NCI-H748 treated with DMSO at 0.1 percent for 48 hours (cell line): Measurements from ENCODE around the gene PLIN4.

ENCODE experiments used
- DNase-seq: peaks from one replicate; lab custom pipeline; 2025; lab: John Stamatoyannopoulos, UW

The PLIN4 gene

DNA sequence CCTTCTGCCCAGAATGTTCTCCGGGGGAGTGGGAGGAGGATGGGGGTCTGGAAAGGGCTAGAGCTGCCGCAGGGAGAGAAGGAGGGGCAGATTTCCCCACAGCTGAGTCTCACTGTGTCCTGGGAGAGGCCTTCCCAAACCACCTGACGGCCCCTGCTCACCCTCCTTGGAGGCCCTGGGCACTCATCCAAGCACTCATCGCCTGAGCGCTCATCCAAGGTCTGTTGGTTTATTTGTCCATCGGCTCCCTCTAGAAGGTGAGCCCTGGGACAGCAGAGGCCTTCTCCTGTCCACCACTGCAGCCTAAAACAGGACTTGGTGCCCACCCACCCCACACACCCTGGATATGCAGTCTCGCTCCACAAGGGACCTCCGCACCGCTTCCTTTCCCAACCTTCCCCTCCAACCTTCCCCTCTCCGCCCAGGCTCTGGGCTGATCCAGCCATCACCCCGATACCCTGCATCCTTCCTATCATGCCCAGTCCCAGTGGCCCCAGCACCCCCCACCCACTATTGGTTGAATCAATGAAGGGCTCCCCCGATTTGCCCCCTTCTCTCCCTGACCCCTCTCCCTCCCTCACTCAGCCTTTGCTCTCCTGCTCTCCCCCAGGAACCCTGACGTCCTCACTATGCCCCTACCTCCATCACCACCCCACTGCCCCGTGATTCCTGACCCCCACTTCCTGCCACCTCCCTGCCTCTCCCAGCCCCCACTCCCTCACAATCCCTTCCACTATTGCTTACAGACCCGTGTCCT, 62.4 kb downstream of the PLIN4 start:
- DNase-seq: no peak

DNA sequence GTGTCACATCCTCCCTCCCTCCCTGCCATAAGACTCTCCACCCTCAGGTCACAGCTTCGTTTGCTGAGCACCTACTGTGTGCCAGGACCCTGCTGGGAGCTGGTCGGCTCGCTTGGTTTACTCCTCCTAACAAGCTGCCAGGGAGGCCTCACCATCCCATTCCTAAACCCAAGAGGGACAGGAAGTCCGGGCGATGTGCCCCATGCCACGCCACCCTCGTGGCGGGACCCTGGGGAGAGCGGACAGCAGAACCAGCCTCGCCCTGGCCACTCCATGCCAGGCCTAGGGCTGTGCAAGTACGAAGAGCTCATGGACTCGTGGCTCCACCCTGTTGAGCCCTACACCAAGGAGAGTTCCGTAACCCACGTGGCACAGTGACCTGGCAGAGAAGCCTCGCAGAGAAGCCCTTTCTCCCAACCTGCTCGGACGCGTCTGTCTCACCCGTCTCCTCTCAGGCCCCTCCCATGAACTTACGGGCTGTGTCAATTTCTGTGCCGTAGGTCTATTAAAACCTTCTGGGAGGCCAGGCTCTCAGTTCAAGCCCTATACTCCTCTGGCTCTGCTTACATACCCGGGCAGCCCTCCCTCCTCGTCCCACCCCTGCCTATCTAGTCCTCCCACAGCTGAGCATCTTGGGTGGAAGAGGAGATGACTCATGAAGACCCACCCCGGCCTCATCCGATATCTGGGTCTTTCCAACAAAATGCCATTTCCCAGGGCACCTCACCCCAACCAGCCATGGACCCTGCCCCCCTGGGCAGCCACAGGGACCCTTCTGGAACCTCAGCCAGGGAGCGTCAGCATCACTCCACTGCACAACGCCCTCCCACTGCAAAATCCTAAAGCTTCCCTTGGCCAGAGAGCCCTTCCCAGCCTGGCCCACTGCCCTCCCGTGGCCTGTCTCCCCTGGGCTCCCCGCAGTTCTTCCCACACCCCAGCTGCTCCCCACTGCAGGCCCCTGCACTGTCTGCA, 63.3 kb downstream of the PLIN4 start:
- no peak for DNase-seq

DNA sequence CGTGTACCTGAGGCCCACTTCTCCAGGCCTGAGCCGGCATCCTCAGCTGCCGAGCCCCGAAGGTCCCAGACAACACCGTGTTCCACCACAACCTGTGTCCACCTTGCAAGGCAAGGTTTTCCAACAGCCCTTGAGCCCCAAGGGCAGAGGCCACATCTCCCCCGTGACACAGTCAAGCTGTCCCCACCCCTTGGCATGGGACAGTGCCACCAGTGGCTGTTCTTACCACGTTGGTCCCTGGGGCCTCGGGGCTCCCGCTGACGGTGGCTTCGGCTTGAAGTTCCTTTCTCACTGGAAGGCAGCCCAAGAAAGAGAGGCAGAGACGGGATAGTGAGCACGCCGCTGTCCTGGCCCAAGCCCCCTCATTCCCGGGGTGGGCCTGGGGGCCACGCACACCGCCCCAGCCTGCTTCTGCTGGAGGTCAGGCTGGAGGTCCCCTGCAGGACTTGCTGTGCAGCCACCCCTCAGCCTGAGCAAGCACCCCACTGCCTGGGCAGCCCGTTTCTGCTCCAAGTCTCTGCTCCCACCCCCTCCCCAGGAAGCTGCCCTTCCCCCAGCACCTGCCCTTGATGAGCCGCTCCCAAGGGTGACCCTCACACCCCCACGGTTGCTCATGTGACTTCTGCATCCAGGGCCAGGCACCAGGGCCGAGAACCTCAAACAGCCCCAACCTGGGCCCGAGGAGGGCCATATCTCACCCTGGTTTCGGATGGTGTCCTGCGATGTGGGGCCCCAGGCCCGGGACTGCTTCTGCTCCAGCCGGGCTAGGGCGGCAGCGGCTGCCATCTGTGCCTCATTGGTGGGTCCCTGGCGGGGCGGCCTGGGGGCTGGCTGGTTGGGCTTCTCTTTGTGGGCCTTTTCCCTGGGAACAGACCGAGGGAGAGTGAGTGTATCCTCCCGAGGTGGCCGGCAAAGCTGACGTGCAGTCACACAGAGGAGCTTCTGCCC, 64.8 kb downstream of the PLIN4 start:
- no peak for DNase-seq

DNA sequence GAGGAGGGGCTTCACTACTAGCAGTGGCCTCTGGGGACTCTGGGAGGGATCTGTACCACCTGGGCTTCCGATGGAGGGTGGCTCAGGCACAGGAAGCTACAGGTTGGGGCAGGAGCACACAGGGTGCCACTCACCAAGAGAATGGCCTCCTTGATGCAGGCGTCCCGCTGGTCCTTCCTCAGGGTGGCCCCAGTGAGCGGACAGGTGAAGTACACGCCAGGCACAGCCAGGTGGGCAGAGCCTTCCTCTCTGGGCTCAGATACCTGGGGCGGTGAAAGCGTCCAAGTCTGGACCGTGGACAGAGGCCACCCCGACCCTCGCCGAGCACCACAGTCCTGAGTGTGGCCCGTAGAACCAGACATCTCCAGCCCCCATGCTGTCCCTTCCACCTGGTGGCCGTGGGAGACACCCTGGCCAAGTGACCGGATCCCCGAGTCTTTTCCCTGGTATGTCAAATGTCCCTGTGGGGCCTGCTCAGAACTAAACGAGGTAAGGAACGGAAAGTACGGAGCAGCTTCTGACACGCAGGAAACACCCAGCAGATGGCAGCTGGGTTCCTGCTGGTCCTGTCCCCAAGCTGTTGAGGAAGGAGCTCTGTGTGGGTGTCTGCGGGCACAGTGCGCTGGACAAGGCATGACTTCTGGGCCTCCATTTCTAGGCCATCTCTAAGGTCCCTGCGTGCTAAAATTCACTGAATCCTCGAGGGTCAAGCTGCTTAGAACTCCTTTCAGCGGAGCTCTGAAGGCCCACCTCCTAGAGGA, 65.9 kb downstream of the PLIN4 start:
- DNase-seq: no peak
